Measurements from ENCODE around the gene TNRC6C.
"Not testable (repeated sequence)": the region's sequence is repeated elsewhere in the genome, so short reads cannot be mapped to it uniquely, and the experiment has no call there.

The TNRC6C gene

DNA sequence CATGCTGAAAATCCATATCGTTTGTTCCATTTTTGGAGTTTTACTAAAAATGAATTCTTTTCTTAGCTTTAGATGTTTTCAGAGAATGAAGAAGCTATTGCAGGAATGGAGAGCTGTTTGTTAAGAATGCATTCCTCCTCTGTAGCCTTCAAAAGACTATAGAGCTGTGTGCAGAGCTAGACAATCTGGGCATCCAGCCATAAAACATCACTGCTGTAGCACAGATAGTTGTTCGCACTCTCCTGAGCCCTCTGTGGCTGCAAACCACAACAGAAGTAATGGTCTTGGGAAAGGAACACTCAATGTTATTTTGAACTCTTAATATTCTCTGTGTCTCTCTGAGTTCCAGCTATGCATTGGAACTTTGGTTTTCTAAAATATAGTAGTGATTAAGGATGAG is 4.9 kb downstream of the TNRC6C start:
- peak in 1 of 2 experiments; percentile 25 for DNase-seq

DNA sequence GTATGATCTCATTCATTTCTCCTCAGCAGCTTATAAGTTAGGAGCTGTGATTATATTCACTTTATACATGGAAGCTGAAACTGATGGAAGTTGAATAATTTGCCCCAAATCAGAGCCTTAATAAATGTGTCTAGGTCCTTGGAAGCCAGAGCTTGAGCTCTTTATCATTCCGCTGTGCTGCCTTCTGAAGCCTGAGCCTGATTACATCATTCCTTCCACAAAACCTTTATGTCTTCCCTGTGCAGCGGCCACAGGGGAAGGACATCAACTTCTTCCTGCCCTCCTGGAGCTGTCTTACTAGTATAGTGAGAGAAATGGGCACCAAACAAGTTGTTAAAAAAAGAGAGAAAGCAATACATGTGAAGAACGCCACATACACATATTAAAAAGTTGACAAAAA is 6.8 kb downstream of the TNRC6C start:
- no peak for DNase-seq

DNA sequence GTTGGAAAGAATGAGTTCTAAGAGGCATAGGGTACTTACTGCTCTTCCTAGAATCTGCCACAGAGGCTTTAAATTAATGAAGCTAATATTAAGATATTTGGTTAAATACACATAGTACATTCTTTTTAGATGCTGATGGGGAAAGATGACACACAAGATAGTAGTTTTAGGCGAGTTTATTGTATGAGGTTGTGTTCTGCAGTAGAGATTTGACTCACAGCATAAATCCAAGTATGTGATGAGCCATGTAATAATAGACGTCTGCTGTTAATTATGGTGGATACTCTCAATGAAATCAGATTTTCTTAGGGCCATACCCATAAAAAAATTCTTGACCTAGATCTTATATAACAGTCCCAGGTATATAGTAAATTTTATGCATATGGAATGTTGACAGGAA is 8.0 kb downstream of the TNRC6C start:
- DNase-seq: no peak

DNA sequence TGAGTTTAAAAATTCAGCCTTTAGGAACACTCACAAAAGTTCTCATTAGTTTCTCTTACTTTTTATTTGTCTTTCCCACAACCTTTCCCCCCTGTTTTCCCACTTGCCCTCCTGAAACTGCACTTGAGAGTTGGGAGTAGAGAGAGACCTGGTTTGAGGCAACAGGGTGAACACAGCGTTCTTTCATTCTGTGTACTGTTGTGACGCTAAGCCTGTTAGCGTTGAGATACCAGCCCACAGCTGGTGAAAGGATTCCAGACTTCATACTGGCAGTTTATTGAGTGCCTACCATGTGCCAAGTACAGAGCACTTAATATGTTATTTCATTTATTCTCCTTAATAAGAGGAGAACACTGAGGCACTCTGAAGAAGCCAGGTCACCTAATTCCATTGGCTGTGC is 10.3 kb downstream of the TNRC6C start:
- DNase-seq: no peak

DNA sequence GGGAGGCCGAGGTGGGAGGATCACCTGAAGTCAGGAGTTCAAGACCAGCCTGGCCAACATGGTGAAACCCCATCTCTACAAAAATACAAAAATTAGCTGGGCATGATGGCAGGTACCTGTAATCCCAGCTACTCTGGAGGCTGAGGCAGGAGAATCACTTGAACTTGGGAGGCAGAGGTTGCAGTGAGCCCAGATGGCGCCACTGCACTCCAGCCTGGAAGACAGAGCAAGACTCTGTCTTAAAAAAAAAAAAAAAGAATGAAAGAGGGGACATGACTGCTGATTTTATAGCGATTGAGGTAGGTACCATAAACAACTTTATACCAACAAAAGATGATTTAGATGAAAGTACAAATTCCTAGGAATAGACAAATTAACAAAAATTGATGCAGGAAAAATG is 13.8 kb downstream of the TNRC6C start:
- not testable (repeated sequence) for DNase-seq

DNA sequence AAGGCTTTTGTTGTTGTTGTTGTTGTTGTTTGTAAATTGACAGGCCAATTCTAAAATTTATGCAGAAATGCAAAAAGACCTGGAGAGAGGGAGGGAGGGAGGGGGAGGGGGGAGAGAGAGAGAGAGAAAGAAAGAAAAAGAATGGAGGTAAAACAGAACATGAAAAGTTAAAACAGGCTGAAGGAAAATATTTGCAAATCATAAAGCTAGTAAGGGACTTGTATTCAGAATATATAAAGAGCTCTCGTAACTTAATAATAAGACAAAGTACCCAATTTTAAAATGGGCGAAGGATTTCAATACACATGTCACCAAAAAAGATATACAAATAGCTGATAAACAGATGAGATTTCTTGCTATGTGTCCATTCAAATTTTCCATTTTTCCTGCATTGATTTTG is 15.4 kb downstream of the TNRC6C start:
- no peak for DNase-seq

DNA sequence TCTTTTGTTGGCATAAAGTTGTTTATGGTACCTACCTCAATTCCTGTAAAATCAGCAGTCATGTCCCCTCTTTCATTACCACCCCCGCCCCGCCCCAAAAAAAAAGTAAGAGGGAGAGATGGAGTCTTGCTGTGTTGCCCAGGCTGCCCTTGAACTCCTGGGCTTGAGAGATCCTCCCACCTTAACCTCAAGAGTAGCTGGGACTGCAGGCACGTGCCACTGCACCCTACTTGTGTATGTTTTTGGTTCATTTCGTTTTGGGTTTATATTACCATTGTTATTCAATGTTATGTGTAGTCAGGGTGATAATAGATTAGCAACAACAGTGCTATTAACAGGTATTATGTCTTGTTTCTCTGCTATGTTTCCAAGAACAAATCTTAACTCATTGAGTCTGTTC is 15.9 kb downstream of the TNRC6C start:
- DNase-seq: no peak

DNA sequence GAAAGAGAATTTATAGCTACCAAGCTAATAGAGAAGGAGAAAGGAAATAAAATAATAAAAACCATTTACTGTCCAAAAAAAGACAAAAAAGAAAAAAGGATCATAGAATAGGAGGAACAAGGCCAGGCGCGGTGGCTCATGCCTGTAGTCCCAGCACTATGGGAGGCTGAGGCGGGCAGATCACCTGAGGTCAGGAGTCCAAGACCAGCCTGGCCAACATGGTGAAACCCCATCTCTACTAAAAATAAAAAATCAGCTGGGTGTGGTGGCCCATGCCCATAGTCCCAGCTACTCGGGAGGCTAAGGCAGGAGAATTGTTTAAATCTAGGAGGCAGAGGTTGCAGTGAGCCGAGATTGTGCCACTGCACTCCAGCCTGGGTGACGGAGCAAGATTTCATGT is 23.9 kb downstream of the TNRC6C start:
- DNase-seq: not testable (repeated sequence)

DNA sequence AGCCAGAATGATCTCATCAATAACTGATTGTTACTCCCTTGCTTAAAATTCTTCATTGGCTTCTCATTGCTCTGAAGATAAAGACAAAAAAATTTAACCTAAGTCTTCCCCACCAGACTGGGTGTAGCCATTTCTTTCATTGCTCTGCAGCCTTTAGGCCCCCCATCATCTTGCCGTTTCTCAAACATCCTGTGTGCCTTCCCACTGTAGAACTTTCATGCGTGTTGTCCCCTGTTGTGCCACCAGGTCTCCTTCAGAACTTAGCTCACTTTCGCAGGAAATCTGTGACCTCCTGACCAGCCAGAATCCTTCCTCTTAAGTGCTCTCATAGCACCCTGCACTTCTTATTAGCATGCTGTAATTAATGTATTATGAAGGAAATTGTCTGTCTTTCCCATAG is 31.8 kb downstream of the TNRC6C start:
- DNase-seq: no peak

DNA sequence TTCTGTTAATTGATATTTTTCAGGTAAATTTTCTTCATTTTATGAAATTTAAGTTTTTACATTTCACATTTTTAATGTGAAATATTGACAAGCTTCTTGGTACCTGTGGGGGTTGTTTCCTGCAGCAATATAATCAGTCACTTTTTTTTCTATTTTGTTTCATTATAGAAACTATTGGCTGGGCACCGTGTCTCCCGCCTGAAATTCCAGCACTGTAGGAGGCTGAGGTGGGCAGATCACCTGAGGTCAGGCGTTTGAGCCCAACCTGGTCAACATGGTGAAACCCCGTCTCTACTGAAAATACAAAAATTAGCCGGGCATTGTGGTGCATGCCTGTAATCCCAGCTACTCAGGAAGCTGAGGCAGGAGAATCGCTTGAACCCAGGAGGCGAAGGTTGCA is 35.2 kb downstream of the TNRC6C start:
- DNase-seq: not testable (repeated sequence)

DNA sequence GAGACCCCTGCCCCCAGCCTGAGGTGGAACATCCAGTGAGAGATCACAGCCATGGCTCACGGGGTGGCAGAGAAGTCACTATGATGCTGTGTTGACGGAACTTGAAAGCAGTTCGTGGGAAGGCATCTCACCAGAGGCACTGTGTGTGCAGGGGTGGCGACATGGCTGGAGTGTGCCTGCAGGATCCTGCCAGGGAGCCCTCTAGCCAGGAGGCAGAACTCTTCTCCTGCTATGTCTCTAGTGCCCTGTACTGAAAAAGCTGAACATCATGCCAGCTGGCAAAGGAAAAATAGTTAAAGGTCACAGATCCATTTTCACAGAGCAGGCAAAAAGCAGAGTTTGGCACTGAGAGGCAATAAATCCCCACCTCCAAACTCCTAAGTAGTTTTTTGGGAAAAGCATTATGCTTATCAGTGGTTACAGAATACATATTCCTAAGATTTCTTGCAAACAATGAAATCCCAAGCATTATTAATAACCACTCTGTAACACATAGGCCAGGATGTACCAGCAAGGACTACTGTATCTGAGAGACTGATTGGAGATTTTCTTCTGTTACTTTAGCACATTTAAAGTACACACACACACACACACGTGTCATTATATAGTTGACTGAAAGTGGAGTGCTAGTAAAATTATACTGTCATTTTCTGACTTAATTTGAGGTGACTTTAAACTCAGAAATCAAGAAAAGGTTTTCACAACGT is 36.8 kb downstream of the TNRC6C start:
- peak in 1 of 2 experiments; percentile 61 for DNase-seq

DNA sequence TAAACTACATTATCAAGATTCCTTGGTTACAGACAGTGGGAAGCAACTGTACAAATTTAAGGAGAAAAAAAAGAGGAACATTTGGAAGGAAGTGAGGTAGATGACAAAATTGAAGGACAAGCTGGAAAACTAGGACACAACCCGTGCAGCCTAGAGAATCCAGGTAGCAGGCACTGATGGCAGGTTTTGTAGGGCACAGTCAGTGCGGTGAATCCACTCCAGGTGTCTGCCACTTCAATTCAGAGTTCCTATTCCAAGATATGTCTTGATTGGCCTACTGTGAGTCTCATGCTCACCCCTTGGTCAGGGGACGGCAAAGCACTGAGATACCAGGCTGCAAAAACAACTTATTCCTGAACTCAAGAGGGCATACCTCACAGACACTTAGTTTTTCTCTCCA is 37.8 kb downstream of the TNRC6C start:
- DNase-seq: no peak

DNA sequence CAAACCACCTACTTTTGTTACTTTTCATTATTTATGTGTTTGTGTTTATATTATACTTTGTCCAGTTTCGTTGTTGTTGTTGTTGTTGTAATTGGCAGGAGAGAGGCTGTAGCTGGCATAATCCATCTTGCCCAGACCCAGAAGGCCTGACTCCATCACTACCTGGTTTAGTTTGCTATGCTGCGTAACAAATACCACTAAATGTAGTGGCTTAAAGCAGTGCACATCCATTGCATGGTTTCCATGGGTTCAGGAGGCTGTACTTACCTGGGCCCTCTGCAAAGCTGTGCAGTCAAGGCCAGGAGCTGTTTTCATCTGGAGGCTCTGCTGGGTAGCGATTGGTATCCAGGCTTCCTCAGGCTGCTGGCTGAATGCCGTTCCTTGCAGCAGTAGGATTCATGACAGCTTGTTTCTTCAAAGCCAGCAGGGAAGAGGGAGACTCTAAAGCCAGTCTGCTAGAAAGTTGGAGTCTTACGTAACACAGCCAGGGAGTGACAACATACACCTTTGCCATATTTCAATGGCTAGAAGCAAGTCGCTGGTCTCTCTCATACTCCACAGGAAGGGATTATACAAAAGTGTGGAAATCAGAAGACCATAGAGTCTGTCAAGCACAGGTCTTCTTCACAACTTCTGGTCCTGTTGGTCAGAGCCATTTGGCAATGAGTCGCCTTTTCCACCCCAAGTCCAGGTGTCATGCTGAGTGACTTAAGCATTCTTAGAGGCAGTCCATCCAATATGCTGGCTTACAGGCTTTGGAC is 41.1 kb downstream of the TNRC6C start:
- peak in 1 of 2 experiments; percentile 38 for DNase-seq

DNA sequence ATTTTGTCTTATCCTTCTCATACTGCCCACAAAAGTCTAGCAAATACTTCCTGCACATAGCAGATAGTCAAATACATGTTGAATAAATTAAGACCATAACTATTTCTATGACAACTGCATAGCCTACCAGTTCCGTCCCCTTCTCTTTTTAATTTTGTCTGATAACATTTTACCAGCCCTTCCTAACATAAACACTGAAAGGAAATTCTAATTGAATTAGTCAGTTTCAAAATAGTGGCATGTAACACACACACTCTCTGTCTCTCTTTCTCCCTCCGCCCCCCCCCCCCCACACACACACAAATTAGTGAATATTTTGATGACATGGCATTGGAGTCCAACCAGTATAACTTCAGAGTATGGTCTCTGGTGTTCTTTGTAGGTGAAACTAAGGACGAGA is 41.8 kb downstream of the TNRC6C start:
- DNase-seq: no peak

DNA sequence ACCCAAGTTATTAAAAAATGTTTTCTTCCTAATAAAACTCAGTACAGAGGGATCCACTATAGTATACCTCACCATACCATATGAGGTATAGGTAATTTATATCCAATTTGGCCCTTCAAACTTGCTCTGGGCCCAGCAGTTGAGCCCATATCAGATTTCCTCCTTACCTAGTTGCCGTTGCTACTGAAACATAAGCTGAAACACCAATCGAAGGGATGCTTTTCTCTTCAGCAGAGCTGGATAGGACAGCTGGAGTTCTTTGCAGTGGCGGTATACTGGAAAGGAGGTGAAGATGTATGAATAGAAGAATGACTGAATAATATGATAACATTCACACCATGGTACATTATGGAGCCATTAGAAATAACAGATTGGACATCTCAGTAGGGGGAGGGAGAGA is 42.7 kb downstream of the TNRC6C start:
- peak; percentile 83 to 98 for DNase-seq

DNA sequence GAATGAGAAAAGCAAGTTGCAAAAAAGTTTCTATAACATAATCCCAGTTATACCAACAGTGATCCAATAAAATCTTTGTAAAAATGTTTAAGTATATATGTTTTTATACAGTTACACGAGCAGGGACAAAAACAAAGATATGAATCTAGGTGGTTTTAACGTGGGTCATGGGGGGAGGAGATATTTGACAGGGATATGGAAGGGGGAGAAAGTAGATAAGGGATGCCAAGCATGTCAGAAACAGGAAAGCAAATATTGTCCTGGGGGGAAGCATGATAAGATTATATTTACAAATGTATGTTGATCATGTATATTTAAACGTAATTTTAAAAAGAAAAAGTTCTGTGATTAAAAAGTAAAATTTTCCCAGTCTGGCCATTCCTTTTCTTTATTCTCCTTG is 43.1 kb downstream of the TNRC6C start:
- no peak for DNase-seq

DNA sequence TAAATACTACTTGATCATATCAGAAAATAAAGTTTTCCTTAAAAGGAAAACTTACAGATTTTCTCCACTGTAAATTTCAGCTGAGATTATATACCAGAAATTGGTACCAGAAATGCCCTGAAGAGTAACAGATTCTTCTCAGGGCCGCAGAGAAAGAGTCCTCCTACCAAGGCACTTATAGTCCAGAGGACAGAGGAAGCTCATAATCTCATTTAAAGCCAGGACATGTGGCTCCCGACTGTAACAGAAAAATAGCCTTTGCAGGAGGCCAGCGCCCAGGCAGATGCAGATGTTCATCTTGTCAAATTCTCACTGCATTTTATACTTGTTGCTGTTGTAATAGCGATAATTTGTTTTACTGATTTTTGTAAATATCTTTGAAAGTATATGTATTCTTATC is 43.7 kb downstream of the TNRC6C start:
- peak in 1 of 2 experiments; percentile 29 for DNase-seq

DNA sequence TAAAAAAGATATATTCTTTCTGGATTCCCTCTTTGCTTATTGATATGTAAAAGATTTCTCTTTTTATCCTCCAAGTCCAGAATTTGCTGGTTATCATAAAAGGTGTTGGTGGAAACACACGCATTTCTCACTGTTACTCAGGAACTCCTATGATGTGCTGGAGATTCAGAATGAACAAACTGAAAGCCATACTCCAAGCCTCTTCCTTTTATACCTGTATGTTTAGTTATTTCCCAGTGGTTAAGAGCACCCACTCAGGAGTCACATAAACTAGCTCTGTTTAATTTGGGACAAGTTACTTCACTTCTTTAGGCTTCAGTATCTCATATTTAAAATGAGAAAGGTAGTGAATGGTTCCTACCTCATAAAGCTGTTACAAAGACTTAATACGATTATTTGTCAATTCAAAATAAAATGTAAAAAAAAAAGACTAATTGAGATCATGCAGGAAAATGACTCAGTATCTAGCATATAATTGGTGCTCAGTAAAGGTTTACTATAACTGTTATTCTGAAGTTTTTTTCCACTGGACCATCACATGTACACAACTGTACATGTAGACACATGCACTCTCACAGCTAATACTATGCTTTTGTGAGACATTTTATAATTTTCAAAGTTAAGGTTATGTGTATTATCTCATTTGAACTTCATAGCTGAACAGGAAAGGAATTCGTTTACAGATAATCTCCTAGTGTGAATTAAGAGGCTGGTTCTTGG is 47.1 kb downstream of the TNRC6C start:
- no peak for DNase-seq

DNA sequence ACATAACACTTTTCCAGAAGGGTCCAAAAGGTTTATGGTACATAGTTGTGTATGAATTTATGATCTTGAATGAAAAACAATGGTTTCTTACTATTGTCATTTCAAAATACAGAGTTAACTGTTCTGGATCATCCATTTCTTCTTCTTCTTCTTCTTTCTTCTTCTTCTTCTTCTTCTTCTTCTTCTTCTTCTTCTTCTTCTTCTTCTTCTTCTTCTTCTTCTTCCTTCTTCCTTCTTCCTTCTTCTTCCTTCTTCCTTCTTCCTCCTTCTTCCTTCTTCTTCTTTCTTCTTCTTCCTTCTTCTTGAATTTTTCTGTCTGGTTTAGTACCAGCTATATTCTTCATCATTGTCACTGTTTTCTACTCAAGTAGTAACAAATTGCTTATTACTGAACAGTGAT is 47.8 kb downstream of the TNRC6C start:
- no peak for DNase-seq

DNA sequence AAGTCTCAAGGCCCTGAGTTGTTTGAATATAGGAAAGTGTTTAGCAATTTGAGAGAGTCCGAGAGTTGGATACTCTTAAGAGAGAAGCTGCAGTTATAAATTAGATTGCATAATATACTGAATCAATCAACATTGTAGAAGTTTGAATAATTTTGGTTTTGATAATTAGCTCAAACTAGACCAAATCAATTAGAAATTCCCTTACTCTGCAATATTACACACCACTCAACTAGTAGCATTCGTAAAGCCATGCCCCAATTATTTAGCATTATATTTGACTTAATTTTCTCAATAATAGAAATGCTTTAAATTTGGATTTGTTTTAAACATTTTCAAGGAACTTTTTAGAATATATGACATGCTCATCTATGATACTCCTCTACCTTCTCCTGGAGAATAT is 49.1 kb downstream of the TNRC6C start:
- DNase-seq: no peak

DNA sequence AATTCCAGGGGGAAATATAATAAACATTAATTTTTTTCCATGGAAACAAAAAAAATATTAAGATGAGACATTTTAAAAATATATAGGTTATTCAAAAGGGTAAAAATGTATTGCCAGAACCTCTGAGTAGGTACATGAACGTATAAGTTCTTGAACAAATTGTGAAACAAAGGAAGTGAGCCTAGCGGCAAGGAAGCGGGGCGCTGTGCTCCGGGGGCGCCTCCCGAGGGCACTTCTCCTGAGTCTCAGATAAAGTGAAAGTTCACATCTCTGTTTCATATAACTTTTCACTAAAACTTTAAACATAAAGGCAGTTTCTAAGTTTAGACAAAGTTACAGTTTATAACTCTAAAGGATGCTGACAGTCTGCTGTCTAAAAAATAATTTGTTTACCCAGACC is 52.3 kb downstream of the TNRC6C start:
- no peak for DNase-seq

DNA sequence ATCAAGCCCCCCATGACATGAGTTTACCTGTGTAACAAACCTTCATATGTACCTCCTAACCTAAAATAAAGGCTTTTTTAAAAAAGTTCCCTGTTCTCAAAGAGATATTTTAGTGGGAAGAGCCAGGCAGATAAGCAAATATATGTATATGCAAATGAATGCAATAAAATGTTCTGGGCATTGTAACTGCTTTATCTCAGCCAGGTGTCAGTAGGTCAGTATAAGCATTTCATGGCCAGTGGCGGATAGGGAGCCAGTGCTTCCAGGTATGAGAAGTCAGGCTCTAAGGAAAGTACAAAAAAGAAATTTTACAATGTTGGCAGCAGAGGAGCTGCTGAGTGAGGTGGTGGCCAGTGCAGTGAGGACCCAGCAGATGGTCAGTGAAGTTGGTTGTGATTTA is 53.9 kb downstream of the TNRC6C start:
- no peak for DNase-seq

DNA sequence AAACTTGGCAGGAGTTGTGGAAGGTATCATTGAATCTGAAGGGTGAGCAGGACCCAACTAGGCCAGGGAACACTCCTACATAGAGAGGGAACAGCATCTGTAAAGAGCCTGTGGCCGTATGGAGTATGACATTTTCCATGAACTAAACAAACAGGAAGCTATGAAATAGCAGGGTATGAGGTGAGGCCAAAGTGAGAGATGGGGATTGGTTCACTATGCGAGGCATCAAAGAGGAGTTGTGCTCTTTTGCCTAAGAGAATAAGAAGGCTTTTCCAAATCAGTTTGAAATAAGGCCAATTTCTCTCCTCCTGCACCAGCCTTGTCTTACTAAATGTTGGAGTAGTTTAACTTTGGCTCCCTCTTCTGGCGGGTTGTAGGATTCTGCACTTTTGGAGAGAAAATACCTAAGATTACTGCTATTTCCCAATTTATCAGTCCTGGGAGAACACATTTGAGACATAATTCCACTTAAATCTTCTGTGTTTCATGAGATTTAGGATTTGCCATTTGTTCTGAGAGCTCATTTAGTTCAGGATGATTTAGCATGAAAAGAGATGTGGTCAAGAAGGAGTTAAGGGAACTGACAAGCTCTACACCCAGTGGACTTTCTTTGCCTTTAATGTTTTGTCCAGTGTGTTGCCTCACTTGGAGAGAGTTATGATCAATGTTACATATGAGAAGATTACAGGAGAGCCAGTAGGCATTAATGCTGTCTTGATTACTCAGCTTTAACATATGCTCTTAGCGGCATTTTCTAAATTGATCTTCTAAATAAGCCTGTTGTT is 55.4 kb downstream of the TNRC6C start:
- peak; percentile 86 to 91 for DNase-seq
